Breast epithelium (tissue), 4 donors: ENCODE measurements around the gene HDHD3. TPM values are rescaled to one million over a fixed set of nuclear protein-coding genes. Genes with fewer than 3 reads are reported as not detected.

Experiments
- DNase-seq, 2 donors: peaks; one replicate each; pipeline ENCODE4 v3.0.0-alpha.2; 2019; ENCODE audit warnings: low spot score in 2 of 2
- H3K27ac ChIP-seq, 2 donors: fragments of 200-600 bp; sonication (generic) in 1 of 2; one replicate each; pipeline ENCODE4 v1.5.1; 2016 to 2019; ENCODE audit warnings: mild to moderate bottlenecking in 1 of 2
- H3K27me3 ChIP-seq, 2 donors: fragments of 200-600 bp; sonication (generic) in 1 of 2; one replicate each; pipeline versions ENCODE4 v1.5.1 to v1.6.0; 2017 to 2019; ENCODE audit warnings: control low read depth in 1 of 2, mild to moderate bottlenecking in 1 of 2
- H3K36me3 ChIP-seq: fragments of 200-600 bp; one replicate; pipeline ENCODE4 v1.5.1; 2019
- H3K4me1 ChIP-seq, 2 donors: fragments of 200-600 bp; sonication (generic); one replicate each; pipeline ENCODE4 v1.5.1; 2016 to 2019; ENCODE audit warnings: control low read depth in 1 of 2
- H3K4me3 ChIP-seq, 3 donors: fragments of 200-600 bp; sonication (generic); 1 replicate in 2 of 3; 2 replicates in 1 of 3; pipeline ENCODE4 v1.5.1; 2016 to 2019; ENCODE audit warnings: mild to moderate bottlenecking in 3 of 3, moderate library complexity in 2 of 3
- H3K9me3 ChIP-seq, 2 donors: fragments of 200-600 bp; sonication (generic) in 1 of 2; one replicate each; pipeline ENCODE4 v1.5.1; 2016 to 2019; ENCODE audit warnings: control low read depth in 1 of 2
- POLR2A ChIP-seq: fragments of 450-650 bp; IDR thresholded peaks from one replicate; pipeline ENCODE4 v1.6.1; 2016; ENCODE audit warnings: antibody characterized with exemption, mild to moderate bottlenecking, moderate library complexity
- POLR2AphosphoS5 ChIP-seq, 3 donors: sonication (generic); formaldehyde crosslinking; IDR thresholded peaks; one replicate each; pipeline ENCODE4 v1.6.1; 2017; ENCODE audit warnings: antibody characterized with exemption in 3 of 3
- intact Hi-C: fragments of 100-400 bp; cut with DNase I; formaldehyde crosslinking; loops from one replicate; pipeline ENCODE4 v1.15.1; 2023; ENCODE audit warnings: low total_unique reads
- total RNA-seq, 3 donors: library from RNA; depleted of rRNA; stranded (reverse); fragments of >200 nt; gene quantifications; one replicate each; pipeline ENCODE4 v1.1.0, GENCODE V29; 2016
- TF ChIP-seq, protein P1 (sequence below), 3 donors: fragments of 450-650 bp; IDR thresholded peaks; one replicate each; pipeline ENCODE4 v1.5.1; 2016 to 2017; ENCODE audit warnings: antibody characterized with exemption in 3 of 3, mild to moderate bottlenecking in 3 of 3, moderate library complexity in 3 of 3

HDHD3 gene
- total RNA-seq, 3 donors from 2014 or later: 24.5 to 66.9 (median 54.1) TPM

- Histone ChIP-seq H3K27ac (no peak overlapping the region), H3K9me3 (no peaks in the 10 kb centered on the region), H3K4me1 (no peaks in the 10 kb centered on the region), H3K36me3 (no peaks in the 10 kb centered on the region), H3K4me3 (no peak overlapping the region), H3K27me3 (no peaks in the 10 kb centered on the region)
- intact Hi-C loops: no loop called here
- TF ChIP-seq, protein P1, sequence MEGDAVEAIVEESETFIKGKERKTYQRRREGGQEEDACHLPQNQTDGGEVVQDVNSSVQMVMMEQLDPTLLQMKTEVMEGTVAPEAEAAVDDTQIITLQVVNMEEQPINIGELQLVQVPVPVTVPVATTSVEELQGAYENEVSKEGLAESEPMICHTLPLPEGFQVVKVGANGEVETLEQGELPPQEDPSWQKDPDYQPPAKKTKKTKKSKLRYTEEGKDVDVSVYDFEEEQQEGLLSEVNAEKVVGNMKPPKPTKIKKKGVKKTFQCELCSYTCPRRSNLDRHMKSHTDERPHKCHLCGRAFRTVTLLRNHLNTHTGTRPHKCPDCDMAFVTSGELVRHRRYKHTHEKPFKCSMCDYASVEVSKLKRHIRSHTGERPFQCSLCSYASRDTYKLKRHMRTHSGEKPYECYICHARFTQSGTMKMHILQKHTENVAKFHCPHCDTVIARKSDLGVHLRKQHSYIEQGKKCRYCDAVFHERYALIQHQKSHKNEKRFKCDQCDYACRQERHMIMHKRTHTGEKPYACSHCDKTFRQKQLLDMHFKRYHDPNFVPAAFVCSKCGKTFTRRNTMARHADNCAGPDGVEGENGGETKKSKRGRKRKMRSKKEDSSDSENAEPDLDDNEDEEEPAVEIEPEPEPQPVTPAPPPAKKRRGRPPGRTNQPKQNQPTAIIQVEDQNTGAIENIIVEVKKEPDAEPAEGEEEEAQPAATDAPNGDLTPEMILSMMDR (IDR thresholded peaks at IDR 0.05): no peak
- TF ChIP-seq POLR2A (no peak), POLR2AphosphoS5 (IDR thresholded peaks at IDR 0.05) (no peak)
- no peak for DNase-seq
Observed at GRCh38 chr9:113328045-113328782, 48.6 kb downstream of the HDHD3 start.

GRCh38 chr9:113326230-113326629, 50.6 kb downstream of the HDHD3 start:
- TF ChIP-seq, protein P1 (IDR thresholded peaks at IDR 0.05): no peak
- Histone ChIP-seq H3K9me3 (no peaks in the 10 kb centered on the region), H3K36me3 (no peaks in the 10 kb centered on the region), H3K4me3 (no peak overlapping the region), H3K27ac (no peak overlapping the region), H3K27me3 (no peaks in the 10 kb centered on the region), H3K4me1 (no peaks in the 10 kb centered on the region)
- DNase-seq: no peak
- intact Hi-C loops: no loop called here

Other genes starting within 250 kb of the HDHD3 start
- gene SLC31A2, start 226.0 kb downstream of the HDHD3 start, total RNA-seq: 10 to 100 TPM; 46.5 to 61.3 (median 54.3) TPM
- gene FKBP15, start 155.7 kb downstream of the HDHD3 start, total RNA-seq: 10 to 100 TPM; 23.3 to 41.0 (median 36.8) TPM
- gene SLC31A1, start 155.4 kb downstream of the HDHD3 start, total RNA-seq: 10 to 100 TPM; 13.9 to 24.4 (median 18.7) TPM
- 10 to 100 TPM; 32.0 to 46.2 (median 39.1) TPM for gene CDC26, start 101.4 kb downstream of the HDHD3 start, total RNA-seq
- 10 to 100 TPM; 14.2 to 23.1 (median 18.4) TPM for gene PRPF4, start 101.3 kb downstream of the HDHD3 start, total RNA-seq
- 1 to 10 TPM in 1 of 3 donors, under 1 TPM in 1, not detected in 1; 0.98 to 3.5 TPM for gene RNF183, start 73.6 kb downstream of the HDHD3 start, total RNA-seq
- gene WDR31, start 36.7 kb downstream of the HDHD3 start, total RNA-seq: 1 to 10 TPM; 1.9 to 4.0 (median 3.6) TPM
- gene BSPRY, start 27.4 kb downstream of the HDHD3 start, total RNA-seq: 10 to 100 TPM in 2 of 3 donors, 1 to 10 TPM in 1; 1.1 to 35.3 (median 27.9) TPM
- gene ALAD, start 24.3 kb upstream of the HDHD3 start, total RNA-seq: 10 to 100 TPM; 27.4 to 28.5 (median 28.3) TPM
- gene POLE3, start 33.7 kb upstream of the HDHD3 start, total RNA-seq: 10 to 100 TPM; 34.2 to 46.1 (median 35.1) TPM
- gene C9orf43, start 33.8 kb upstream of the HDHD3 start, total RNA-seq: 1 to 10 TPM in 1 of 3 donors, under 1 TPM in 2; 0.59 to 1.6 (median 0.66) TPM
- 10 to 100 TPM; 31.7 to 49.0 (median 35.4) TPM for gene RGS3, start 86.7 kb upstream of the HDHD3 start, total RNA-seq